Mesenchymal stem cell (in vitro differentiated cells and primary cell): Measurements from ENCODE around the gene PNLIPRP3.

Source experiments
- DNase-seq: peaks from one replicate; pipeline ENCODE4 v3.0.0-alpha.2; 2013
- H2AFZ ChIP-seq: one replicate; pipeline ENCODE4 v1.6.1; 2013; ENCODE audit warnings: low read depth, mild to moderate bottlenecking, control low read depth, inconsistent platforms, low read length, moderate library complexity
- H2AK5ac ChIP-seq: 2 replicates; pipeline ENCODE4 v1.6.1; 2013; ENCODE audit warnings: low read length, moderate library complexity, mild to moderate bottlenecking, inconsistent platforms; ENCODE audit not compliant: severe bottlenecking
- H2BK120ac ChIP-seq: one replicate; pipeline ENCODE4 v1.6.1; 2013; ENCODE audit warnings: low read depth, mild to moderate bottlenecking, inconsistent platforms, low read length, moderate library complexity
- H2BK12ac ChIP-seq, 2 experiments: one replicate each; pipeline ENCODE4 v1.6.1; 2013; ENCODE audit warnings: inconsistent platforms in 2 of 2, low read length in 2 of 2, mild to moderate bottlenecking in 2 of 2, moderate library complexity in 2 of 2, control low read depth in 1 of 2
- H2BK15ac ChIP-seq: one replicate; pipeline ENCODE4 v1.6.1; 2013; ENCODE audit warnings: mild to moderate bottlenecking, low read depth, inconsistent platforms; ENCODE audit not compliant: poor library complexity, severe bottlenecking
- H2BK5ac ChIP-seq: 2 replicates; pipeline ENCODE4 v1.6.1; 2013; ENCODE audit warnings: low read depth, mild to moderate bottlenecking, low read length, control low read depth, inconsistent platforms; ENCODE audit not compliant: poor library complexity, severe bottlenecking
- H3K14ac ChIP-seq, 2 experiments: one replicate each; pipeline ENCODE4 v1.6.1; 2013; ENCODE audit warnings: inconsistent platforms in 2 of 2, low read length in 2 of 2, control low read depth in 1 of 2, mild to moderate bottlenecking in 1 of 2, moderate library complexity in 1 of 2
- H3K18ac ChIP-seq, 2 experiments: one replicate each; pipeline ENCODE4 v1.6.1; 2013; ENCODE audit warnings: inconsistent platforms in 2 of 2, low read length in 2 of 2, control low read depth in 1 of 2, low read depth in 1 of 2, mild to moderate bottlenecking in 1 of 2
- H3K23ac ChIP-seq, 2 experiments: one replicate each; pipeline ENCODE4 v1.6.1; 2013; ENCODE audit warnings: inconsistent platforms in 2 of 2, low read length in 2 of 2, mild to moderate bottlenecking in 2 of 2, moderate library complexity in 2 of 2, control low read depth in 1 of 2
- H3K27ac ChIP-seq: 2 replicates; pipeline ENCODE4 v1.5.1; 2013; ENCODE audit warnings: mild to moderate bottlenecking, moderate library complexity, low read length, control low read depth, inconsistent platforms; ENCODE audit not compliant: poor library complexity, severe bottlenecking
- H3K27me3 ChIP-seq, 2 experiments: 2 replicates each; pipeline versions ENCODE4 v1.6.1 to v1.7.0; 2013; ENCODE audit warnings: low read length in 2 of 2, mild to moderate bottlenecking in 2 of 2, moderate library complexity in 2 of 2, control low read depth in 1 of 2, inconsistent platforms in 1 of 2; ENCODE audit not compliant: control insufficient read depth in 1 of 2, insufficient read depth in 1 of 2
- H3K36me3 ChIP-seq, 2 experiments: 2 replicates each; pipeline versions ENCODE4 v1.6.1 to v1.7.0; 2013; ENCODE audit warnings: low read length in 2 of 2, control low read depth in 1 of 2, inconsistent platforms in 1 of 2, low read depth in 1 of 2, mild to moderate bottlenecking in 1 of 2; ENCODE audit not compliant: insufficient read depth in 2 of 2, control insufficient read depth in 1 of 2
- H3K4ac ChIP-seq, 2 experiments: one replicate each; pipeline ENCODE4 v1.6.1; 2013; ENCODE audit warnings: inconsistent platforms in 2 of 2, low read length in 2 of 2, mild to moderate bottlenecking in 2 of 2, moderate library complexity in 2 of 2, control low read depth in 1 of 2, low read depth in 1 of 2
- H3K4me1 ChIP-seq: 2 replicates; pipeline ENCODE4 v1.6.1; 2013; ENCODE audit warnings: low read depth, low read length, control low read depth; ENCODE audit not compliant: control insufficient read depth, insufficient read depth
- H3K4me2 ChIP-seq: 2 replicates; pipeline ENCODE4 v1.6.1; 2013; ENCODE audit warnings: low read length, mild to moderate bottlenecking, inconsistent platforms; ENCODE audit not compliant: poor library complexity, severe bottlenecking
- H3K4me3 ChIP-seq, 2 experiments: 2 replicates each; pipeline versions ENCODE4 v1.5.1 to v1.7.0; 2013; ENCODE audit warnings: low read length in 2 of 2, mild to moderate bottlenecking in 2 of 2, control low read depth in 1 of 2, low read depth in 1 of 2; ENCODE audit not compliant: insufficient read depth in 1 of 2
- H3K79me1 ChIP-seq: replicated peaks from 2 replicates; pipeline ENCODE4 v1.6.1; 2013; ENCODE audit warnings: mild to moderate bottlenecking, control low read depth, low read length, inconsistent platforms; ENCODE audit not compliant: poor library complexity, severe bottlenecking
- H3K9ac ChIP-seq: 2 replicates; pipeline ENCODE4 v1.7.0; 2013; ENCODE audit warnings: mild to moderate bottlenecking, low read length, moderate library complexity
- H3K9me3 ChIP-seq: 2 replicates; pipeline ENCODE4 v1.7.0; 2013; ENCODE audit warnings: mild to moderate bottlenecking, low read length; ENCODE audit not compliant: control insufficient read depth
- H4K8ac ChIP-seq: one replicate; pipeline ENCODE4 v1.6.1; 2013; ENCODE audit warnings: inconsistent platforms, mild to moderate bottlenecking, low read length, moderate library complexity
- H4K91ac ChIP-seq: one replicate; pipeline ENCODE4 v1.6.1; 2013; ENCODE audit warnings: mild to moderate bottlenecking, low read length, inconsistent platforms
- WGBS: methylation state at CpG from one replicate; pipeline ENCODE4 v1.1.7; 2013; ENCODE audit warnings: mixed read lengths; 5-methylcytosine and 5-hydroxymethylcytosine counted together

PNLIPRP3 gene

DNA sequence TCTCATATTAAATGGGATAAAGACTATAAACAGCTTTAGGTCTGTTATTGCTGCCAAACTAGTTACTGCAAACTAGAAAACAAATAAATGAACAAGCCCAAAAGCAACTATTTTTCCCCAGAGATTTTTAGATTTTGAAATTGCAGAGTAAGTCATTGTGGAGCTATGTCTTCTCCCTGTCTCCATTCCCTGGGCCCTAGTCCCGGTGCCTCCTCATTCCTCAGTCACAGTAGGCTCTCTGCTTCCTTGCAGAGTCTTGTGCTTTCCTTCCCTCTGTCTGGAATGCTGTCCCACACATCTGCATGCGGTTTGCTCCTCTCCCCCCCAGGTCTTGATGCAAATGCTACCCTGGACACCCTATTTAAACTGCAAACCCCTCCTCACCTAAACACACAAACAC lies 4.0 kb downstream of the PNLIPRP3 start:
- peak overlapping the region in 1 of 2 experiments; percentile 15 for H3K14ac ChIP-seq
- H3K4me2 ChIP-seq: no peak overlapping the region
- no peak overlapping the region for H2BK12ac ChIP-seq
- H4K91ac ChIP-seq: no peak overlapping the region
- no peaks in the 10 kb centered on the region for H3K9me3 ChIP-seq
- H4K8ac ChIP-seq: no peak overlapping the region
- H2BK5ac ChIP-seq: no peak overlapping the region
- no peak overlapping the region for H3K9ac ChIP-seq
- no peak overlapping the region for H3K18ac ChIP-seq
- H3K4me1 ChIP-seq: no peaks in the 10 kb centered on the region
- peaks cover 0 to 11% of the 10 kb centered on the region in 2 experiments for H3K27me3 ChIP-seq
- no peaks in the 10 kb centered on the region for H3K79me1 ChIP-seq
- H3K27ac ChIP-seq: no peak overlapping the region
- H2BK120ac ChIP-seq: no peak overlapping the region
- H2BK15ac ChIP-seq: no peak overlapping the region
- no peak for DNase-seq
- WGBS: 82% methylated on average over 2 of the region's 2 CpGs
- H3K23ac ChIP-seq: no peak overlapping the region
- H3K4me3 ChIP-seq: no peak overlapping the region
- no peak overlapping the region for H3K4ac ChIP-seq
- no peak overlapping the region for H2AK5ac ChIP-seq
- no peak overlapping the region for H2AFZ ChIP-seq
- H3K36me3 ChIP-seq: no peaks in the 10 kb centered on the region

DNA sequence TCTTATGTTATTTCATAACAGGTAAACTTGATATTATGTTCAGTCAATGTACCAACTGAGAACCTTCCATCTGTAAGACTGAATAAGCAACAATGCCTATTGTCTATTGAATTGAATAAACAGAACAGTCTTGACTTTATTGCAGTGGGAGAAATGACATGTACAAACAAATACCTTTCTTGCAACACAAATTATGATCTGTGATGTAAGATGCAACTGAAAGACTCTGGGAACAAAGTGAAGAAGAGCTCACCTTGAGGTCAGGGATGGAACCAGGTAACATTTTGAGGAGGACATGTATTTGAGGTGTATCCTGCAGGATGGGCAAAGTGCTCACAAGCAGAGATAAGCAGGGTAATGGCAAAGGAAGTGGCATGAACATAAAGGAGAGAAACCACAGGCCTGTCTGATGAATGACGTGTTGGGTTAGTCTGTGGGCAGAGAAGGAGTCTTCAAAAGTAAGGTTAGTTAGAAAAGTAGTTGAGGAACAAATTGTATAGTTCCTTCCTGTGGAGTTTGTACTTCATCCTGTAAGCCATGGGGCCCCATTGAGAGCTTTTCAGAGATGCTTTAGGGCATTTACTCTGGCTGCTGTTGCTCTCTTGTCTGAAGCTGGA lies 9.5 kb downstream of the PNLIPRP3 start:
- H3K23ac ChIP-seq: no peak overlapping the region

DNA sequence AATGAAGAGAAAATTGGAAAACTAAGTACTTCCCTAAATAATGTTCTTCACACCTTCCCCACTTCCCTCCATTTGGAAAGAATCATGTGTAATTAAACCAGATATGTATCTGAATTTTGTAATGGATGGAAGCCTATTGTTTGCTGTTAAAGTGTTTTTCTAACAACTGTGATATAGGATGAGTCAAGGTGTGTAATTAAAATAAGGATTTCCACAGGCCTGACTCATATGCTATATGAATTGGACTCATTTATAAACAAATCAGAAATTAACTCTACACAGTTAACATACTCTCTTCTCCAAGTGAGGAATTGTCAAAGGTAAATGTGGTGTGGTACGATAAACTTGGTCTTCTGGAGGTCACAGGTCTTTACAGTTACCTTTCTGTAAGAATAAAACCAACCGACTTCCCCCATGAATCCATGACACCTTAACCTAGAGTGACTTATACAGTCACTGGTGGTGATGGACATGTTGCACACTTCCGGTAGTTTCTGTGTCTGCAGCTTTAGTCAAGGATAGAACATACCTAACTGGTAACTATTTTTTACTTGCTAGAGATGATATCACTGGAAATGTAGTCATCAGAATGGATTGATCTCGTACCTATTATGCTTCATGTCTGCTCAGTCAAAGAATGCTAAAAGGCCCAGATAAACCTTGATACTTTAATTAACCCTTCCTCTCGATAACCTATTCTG lies 12.8 kb downstream of the PNLIPRP3 start:
- H2BK5ac ChIP-seq: no peak overlapping the region
- DNase-seq: no peak

More for the DNA sequence above, 9.5 kb downstream of the PNLIPRP3 start:
- no peak overlapping the region for H4K91ac ChIP-seq
- no peak overlapping the region for H2AK5ac ChIP-seq
- H3K4me3 ChIP-seq: no peak overlapping the region
- no peaks in the 10 kb centered on the region for H3K79me1 ChIP-seq
- H3K18ac ChIP-seq: no peak overlapping the region
- no peak overlapping the region for H3K14ac ChIP-seq
- H3K4me1 ChIP-seq: no peaks in the 10 kb centered on the region
- no peak overlapping the region for H3K27ac ChIP-seq
- no peak overlapping the region for H2BK120ac ChIP-seq
- H2BK12ac ChIP-seq: no peak overlapping the region
- no peak overlapping the region for H2AFZ ChIP-seq
- H2BK15ac ChIP-seq: no peak overlapping the region
- WGBS: 84% methylated on average over 1 of the region's 1 CpG
- H2BK5ac ChIP-seq: no peak overlapping the region
- H3K27me3 ChIP-seq: no peaks in the 10 kb centered on the region
- no peak overlapping the region for H4K8ac ChIP-seq
- DNase-seq: no peak
- H3K4me2 ChIP-seq: no peak overlapping the region
- H3K9ac ChIP-seq: no peak overlapping the region
- no peaks in the 10 kb centered on the region for H3K36me3 ChIP-seq
- H3K4ac ChIP-seq: no peak overlapping the region
- no peaks in the 10 kb centered on the region for H3K9me3 ChIP-seq

DNA sequence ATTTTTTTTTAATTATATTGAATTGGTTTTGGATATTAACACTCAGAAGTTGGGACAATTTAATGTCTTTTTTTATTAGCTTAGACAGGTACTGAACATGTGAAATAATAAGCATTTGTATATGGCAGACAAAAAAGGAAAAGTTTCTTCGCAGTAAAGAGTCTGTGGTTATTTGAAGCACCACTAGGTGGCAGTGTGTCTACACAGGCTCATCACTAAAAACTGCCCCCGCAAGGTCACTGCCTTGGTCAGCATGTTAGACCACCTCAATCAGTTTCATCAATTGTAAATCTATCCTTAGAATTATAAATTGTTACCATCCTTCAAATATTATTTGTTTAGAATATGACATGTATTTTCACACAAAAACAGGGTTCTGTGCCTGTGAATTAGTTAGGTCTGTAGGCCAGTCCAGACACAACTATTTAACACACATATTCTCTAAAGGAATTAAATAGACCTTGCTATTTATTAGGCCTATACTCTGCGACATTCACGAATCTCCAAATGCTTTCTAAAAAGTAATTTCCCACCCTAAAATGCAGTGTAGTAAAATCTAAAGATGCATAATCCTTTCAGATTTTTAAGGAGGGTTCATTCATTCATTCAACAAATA lies 17.0 kb downstream of the PNLIPRP3 start:
- Histone ChIP-seq H3K79me1 (no peaks in the 10 kb centered on the region), H2BK5ac (no peak overlapping the region), H2AK5ac (no peak overlapping the region), H3K4ac (no peak overlapping the region), H4K8ac (no peak overlapping the region), H3K18ac (no peak overlapping the region), H3K14ac (no peak overlapping the region), H3K27me3 (peaks cover 0 to 4% of the 10 kb centered on the region in 2 experiments), H2BK120ac (no peak overlapping the region), H2AFZ (no peak overlapping the region), H4K91ac (no peak overlapping the region), H3K27ac (no peak overlapping the region), H2BK12ac (no peak overlapping the region), H3K9me3 (no peaks in the 10 kb centered on the region), H2BK15ac (no peak overlapping the region), H3K4me1 (no peaks in the 10 kb centered on the region), H3K23ac (no peak overlapping the region), H3K36me3 (peaks cover 0 to 8% of the 10 kb centered on the region in 2 experiments), H3K4me3 (no peak overlapping the region), H3K4me2 (no peak overlapping the region), H3K9ac (no peak overlapping the region)
- peak; percentile 38 for DNase-seq
- 9% methylated on average over 1 of the region's 4 CpGs for WGBS

More for the DNA sequence above, 12.8 kb downstream of the PNLIPRP3 start:
- Histone ChIP-seq H2BK15ac (no peak overlapping the region), H3K14ac (no peak overlapping the region), H4K91ac (no peak overlapping the region), H3K18ac (no peak overlapping the region), H2AFZ (no peak overlapping the region), H4K8ac (no peak overlapping the region), H3K27ac (no peak overlapping the region), H3K4ac (no peak overlapping the region), H2BK12ac (no peak overlapping the region), H2BK120ac (no peak overlapping the region), H3K4me1 (no peaks in the 10 kb centered on the region), H3K79me1 (no peaks in the 10 kb centered on the region), H3K4me3 (no peak overlapping the region), H3K9ac (no peak overlapping the region), H3K4me2 (no peak overlapping the region), H3K27me3 (no peaks in the 10 kb centered on the region), H3K36me3 (peaks cover 0 to 5% of the 10 kb centered on the region in 2 experiments), H2AK5ac (no peak overlapping the region), H3K9me3 (no peaks in the 10 kb centered on the region), H3K23ac (no peak overlapping the region)
- 89% methylated on average over 3 of the region's 5 CpGs for WGBS
